Panc1 (cell line): ENCODE measurements around the gene TPRG1. TPM values are rescaled to one million over a fixed set of nuclear protein-coding genes. Genes with fewer than 3 reads are reported as not detected.

ENCODE experiments used
- ATAC-seq: fragments of 200-7000 bp; cut with Tn5 transposase; 2 replicates; pipeline ENCODE4 v1.9.1; 2020; ENCODE audit warnings: mild to moderate bottlenecking, moderate library complexity
- BruUV-seq: library from RNA; stranded (reverse); fragments of 400-500 nt; replicated peaks from 2 replicates; lab custom pipeline; 2021; lab: Mats Ljungman, UMichigan
- CTCF ChIA-PET: fragments of 300-600 bp; sonication (Branson Sonifier 250); formaldehyde crosslinking; loops from one replicate; lab custom pipeline; 2022; ENCODE audit warnings: antibody characterized with exemption; lab: Charles Lee
- POLR2A ChIA-PET: fragments of 300-600 bp; sonication (Branson Sonifier 250); formaldehyde crosslinking; loops from one replicate; lab custom pipeline; 2022; ENCODE audit warnings: antibody characterized with exemption; lab: Charles Lee
- DNase-seq: peaks from one replicate; pipeline ENCODE4 v3.0.0-alpha.2; 2010; ENCODE audit warnings: low read depth, low spot score
- H3K27ac ChIP-seq: 2 replicates; pipeline ENCODE4 v1.5.1; 2011; ENCODE audit warnings: mild to moderate bottlenecking, low read length, inconsistent platforms
- H3K27me3 ChIP-seq: fragments of 200-500 bp; sonication (Bioruptor generic); 2 replicates; pipeline ENCODE4 v1.6.0; 2014; ENCODE audit warnings: low read length, inconsistent platforms; ENCODE audit not compliant: control insufficient read depth, insufficient read depth
- H3K36me3 ChIP-seq: fragments of 200-500 bp; sonication (Bioruptor generic); 2 replicates; pipeline ENCODE4 v1.5.1; 2014; ENCODE audit warnings: inconsistent platforms, mild to moderate bottlenecking, low read length, moderate library complexity; ENCODE audit not compliant: control insufficient read depth, insufficient read depth
- H3K4me1 ChIP-seq: 2 replicates; pipeline ENCODE4 v1.5.1; 2011; ENCODE audit warnings: inconsistent platforms, mild to moderate bottlenecking, low read length, moderate library complexity; ENCODE audit not compliant: control insufficient read depth, insufficient read depth
- H3K4me3 ChIP-seq, 2 experiments: 2 replicates each; pipeline ENCODE4 v1.5.1; 2011 to 2012; ENCODE audit warnings: low read depth in 2 of 2, low read length in 2 of 2, mild to moderate bottlenecking in 2 of 2, inconsistent platforms in 1 of 2, moderate library complexity in 1 of 2
- H3K9me3 ChIP-seq: fragments of 200-500 bp; sonication (Bioruptor generic); 2 replicates; pipeline ENCODE4 v1.5.1; 2014; ENCODE audit warnings: low read depth, mild to moderate bottlenecking, inconsistent platforms, low read length, moderate library complexity; ENCODE audit not compliant: control insufficient read depth, insufficient read depth
- POLR2AphosphoS5 ChIP-seq: IDR thresholded peaks from 2 replicates; pipeline ENCODE4 v1.6.1; 2012; ENCODE audit warnings: mild to moderate bottlenecking, low read depth, low read length, moderate library complexity
- REST ChIP-seq, 2 experiments: IDR thresholded peaks; 2 replicates each; pipeline ENCODE4 v1.6.1; 2011 to 2012; ENCODE audit warnings: low read depth in 2 of 2, control low read depth in 1 of 2, low read length in 1 of 2, mild to moderate bottlenecking in 1 of 2, moderate library complexity in 1 of 2; ENCODE audit not compliant: insufficient read depth in 1 of 2
- SIN3A ChIP-seq: IDR thresholded peaks from 2 replicates; pipeline ENCODE4 v1.6.1; 2012; ENCODE audit warnings: low read depth, mild to moderate bottlenecking, low read length, moderate library complexity, borderline replicate concordance; ENCODE audit not compliant: insufficient read depth
- TCF7L2 ChIP-seq: IDR thresholded peaks from 2 replicates; pipeline ENCODE4 v1.6.1; 2011; ENCODE audit warnings: mild to moderate bottlenecking, low read depth, low read length, inconsistent platforms
- in situ Hi-C: cut with HindIII; loops from 2 replicates; pipeline ENCODE4 v1.10.0; 2016; ENCODE audit warnings: low sequenced_read_pairs, low pct_unique_long_range_greater_than_20kb
- intact Hi-C: fragments of 100-400 bp; cut with micrococcal nuclease; formaldehyde crosslinking; loops from one replicate; pipeline ENCODE4 v1.10.0; 2022; ENCODE audit not compliant: unreplicated experiment
- total RNA-seq: library from RNA; stranded (reverse); gene quantifications from one replicate; pipeline ENCODE4 v1.2.1, GENCODE V29; 2021; ENCODE audit not compliant: unreplicated experiment
- TF ChIP-seq, protein P1 (sequence below): fragments of 450-650 bp; IDR thresholded peaks from 2 replicates; pipeline ENCODE4 v1.5.1; 2017; ENCODE audit warnings: mild to moderate bottlenecking

Gene TPRG1
- total RNA-seq, 1 experiment from 2014 or later: not detected

- intact Hi-C loops: no loop called here
- DNase-seq: no peak
- H3K36me3 ChIP-seq: no peaks in the 10 kb centered on the region
- BruUV-seq: no TSS peak
- in situ Hi-C loops: no loop called here
- no peaks in the 10 kb centered on the region; the same call in 1 of the 2 replicates for H3K4me1 ChIP-seq
- ChIA-PET POLR2A (no interaction called here), CTCF (no interaction called here)
- no peak for ATAC-seq
- H3K4me3 ChIP-seq: no peak overlapping the region
- no peaks in the 10 kb centered on the region for H3K9me3 ChIP-seq
- peaks cover 2% of the 10 kb centered on the region; the same call in 1 of the 2 replicates for H3K27me3 ChIP-seq
- no peak for TF ChIP-seq SIN3A
- TF ChIP-seq POLR2AphosphoS5: no peak
- no peak for TF ChIP-seq TCF7L2
- TF ChIP-seq REST (IDR thresholded peaks at IDR 0.05; ENCODE audit: insufficient read depth in 1 of 2, low read depth in 2 of 2, low read length in 1 of 2): no peak
- H3K27ac ChIP-seq: no peak overlapping the region
Observed at GRCh38 chr3:189212681-189213080, 40.9 kb downstream of the TPRG1 start.

DNA sequence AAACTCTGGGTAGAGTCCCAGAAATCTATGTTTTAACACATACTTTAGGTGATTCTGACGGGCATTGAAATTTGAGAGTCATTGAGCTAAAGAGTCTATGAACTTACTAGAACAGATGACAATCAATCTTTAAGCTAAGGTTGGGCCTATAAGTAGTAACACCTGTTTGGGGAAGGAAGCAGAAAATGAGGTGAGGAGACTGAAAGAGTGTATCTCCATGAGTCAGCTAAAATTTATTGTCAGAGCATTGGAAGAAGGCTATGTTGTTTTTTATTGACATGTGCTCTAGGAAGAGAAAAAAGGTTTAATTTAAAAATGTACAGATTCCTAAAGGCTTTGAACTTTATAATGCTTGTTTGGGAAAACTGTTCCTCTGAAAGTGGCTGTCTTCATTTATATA, 42.9 kb downstream of the TPRG1 start:
- no peaks in the 10 kb centered on the region for H3K27me3 ChIP-seq
- in situ Hi-C loops (no loop called here), intact Hi-C loops (no loop called here)
- no peak for DNase-seq
- H3K27ac ChIP-seq: no peak overlapping the region
- BruUV-seq: no TSS peak
- TF ChIP-seq TCF7L2: no peak
- no peak for TF ChIP-seq REST (IDR thresholded peaks at IDR 0.05; ENCODE audit: insufficient read depth in 1 of 2, low read depth in 2 of 2, low read length in 1 of 2)
- TF ChIP-seq, protein P1, sequence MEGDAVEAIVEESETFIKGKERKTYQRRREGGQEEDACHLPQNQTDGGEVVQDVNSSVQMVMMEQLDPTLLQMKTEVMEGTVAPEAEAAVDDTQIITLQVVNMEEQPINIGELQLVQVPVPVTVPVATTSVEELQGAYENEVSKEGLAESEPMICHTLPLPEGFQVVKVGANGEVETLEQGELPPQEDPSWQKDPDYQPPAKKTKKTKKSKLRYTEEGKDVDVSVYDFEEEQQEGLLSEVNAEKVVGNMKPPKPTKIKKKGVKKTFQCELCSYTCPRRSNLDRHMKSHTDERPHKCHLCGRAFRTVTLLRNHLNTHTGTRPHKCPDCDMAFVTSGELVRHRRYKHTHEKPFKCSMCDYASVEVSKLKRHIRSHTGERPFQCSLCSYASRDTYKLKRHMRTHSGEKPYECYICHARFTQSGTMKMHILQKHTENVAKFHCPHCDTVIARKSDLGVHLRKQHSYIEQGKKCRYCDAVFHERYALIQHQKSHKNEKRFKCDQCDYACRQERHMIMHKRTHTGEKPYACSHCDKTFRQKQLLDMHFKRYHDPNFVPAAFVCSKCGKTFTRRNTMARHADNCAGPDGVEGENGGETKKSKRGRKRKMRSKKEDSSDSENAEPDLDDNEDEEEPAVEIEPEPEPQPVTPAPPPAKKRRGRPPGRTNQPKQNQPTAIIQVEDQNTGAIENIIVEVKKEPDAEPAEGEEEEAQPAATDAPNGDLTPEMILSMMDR: no peak
- no peak for TF ChIP-seq POLR2AphosphoS5
- no peak for TF ChIP-seq SIN3A
- H3K4me1 ChIP-seq: no peaks in the 10 kb centered on the region; the same call in 1 of the 2 replicates
- no peak for ATAC-seq
- no peaks in the 10 kb centered on the region for H3K9me3 ChIP-seq
- no peak overlapping the region for H3K4me3 ChIP-seq
- no peaks in the 10 kb centered on the region for H3K36me3 ChIP-seq
- ChIA-PET POLR2A (no interaction called here), CTCF (no interaction called here)
